Endothelial cell (in vitro differentiated cells): ENCODE results near the gene DOCK1. TPM values are rescaled to one million over a fixed set of nuclear protein-coding genes. Genes with fewer than 3 reads are reported as not detected.

Experiments used
- DNase-seq: peaks from one replicate; pipeline ENCODE4 v3.0.0; 2021; ENCODE audit warnings: low spot score
- H3K27ac Mint-ChIP-seq: one replicate; pipeline ENCODE4 v1.8.0; 2021; ENCODE audit warnings: mixed read lengths, inconsistent platforms; ENCODE audit not compliant: unreplicated experiment
- H3K27me3 Mint-ChIP-seq: one replicate; pipeline ENCODE4 v1.8.0; 2021; ENCODE audit warnings: mild to moderate bottlenecking, moderate library complexity, mixed read lengths, inconsistent platforms; ENCODE audit not compliant: unreplicated experiment
- H3K36me3 Mint-ChIP-seq: one replicate; pipeline ENCODE4 v1.8.0; 2021; ENCODE audit warnings: mild to moderate bottlenecking, low read depth, mixed read lengths, inconsistent platforms; ENCODE audit not compliant: unreplicated experiment
- H3K4me1 Mint-ChIP-seq: one replicate; pipeline ENCODE4 v1.8.0; 2021; ENCODE audit warnings: mild to moderate bottlenecking, mixed read lengths, inconsistent platforms; ENCODE audit not compliant: unreplicated experiment
- H3K4me3 Mint-ChIP-seq: one replicate; pipeline ENCODE4 v1.8.0; 2021; ENCODE audit warnings: mild to moderate bottlenecking, mixed read lengths, inconsistent platforms; ENCODE audit not compliant: unreplicated experiment
- H3K9me3 Mint-ChIP-seq: one replicate; pipeline ENCODE4 v1.8.0; 2021; ENCODE audit warnings: mixed read lengths, inconsistent platforms; ENCODE audit not compliant: unreplicated experiment
- CTCF ChIP-seq: fragments of 200-600 bp; sonication (generic); IDR thresholded peaks from one replicate; pipeline ENCODE4 v1.5.0; 2021; ENCODE audit warnings: antibody characterized with exemption; ENCODE audit not compliant: unreplicated experiment
- total RNA-seq: library from RNA; stranded (reverse); fragmentation: NEBNext Ultra II Directional; extraction: Animal tissue kit (Norgen Biotek cat#: 25700); gene quantifications from one replicate; pipeline ENCODE4 v1.2.1, GENCODE V29; 2021; ENCODE audit not compliant: unreplicated experiment

The DOCK1 gene
- total RNA-seq, 1 donor from 2014 or later: 116 TPM

GRCh38 chr10:126940670-126941310 lies 35.6 kb downstream of the DOCK1 start:
- Mint-ChIP-seq H3K27ac (no peak overlapping the region), H3K9me3 (no peaks in the 10 kb centered on the region), H3K27me3 (peaks cover 4% of the 10 kb centered on the region), H3K4me1 (peaks cover 17% of the 10 kb centered on the region), H3K4me3 (no peak overlapping the region), H3K36me3 (peaks cover 19% of the 10 kb centered on the region)
- no peak for DNase-seq
- no peak for TF ChIP-seq CTCF

GRCh38 chr10:126944191-126944590 lies 39.0 kb downstream of the DOCK1 start:
- H3K4me1 Mint-ChIP-seq: peaks cover 10% of the 10 kb centered on the region
- peak overlapping the region; percentile 60 for H3K4me3 Mint-ChIP-seq

GRCh38 chr10:126945351-126946030 lies 40.3 kb downstream of the DOCK1 start:
- peaks cover 10% of the 10 kb centered on the region for H3K4me1 Mint-ChIP-seq
- no peak overlapping the region for H3K4me3 Mint-ChIP-seq
- H3K36me3 Mint-ChIP-seq: peaks cover 13% of the 10 kb centered on the region
- no peak for DNase-seq
- peaks cover 3% of the 10 kb centered on the region for H3K27me3 Mint-ChIP-seq
- no peak for TF ChIP-seq CTCF
- H3K27ac Mint-ChIP-seq: no peak overlapping the region
- H3K9me3 Mint-ChIP-seq: no peaks in the 10 kb centered on the region

More at GRCh38 chr10:126944191-126944590, 39.0 kb downstream of the DOCK1 start:
- Mint-ChIP-seq H3K27ac (no peak overlapping the region), H3K27me3 (peaks cover 4% of the 10 kb centered on the region), H3K9me3 (no peaks in the 10 kb centered on the region), H3K36me3 (peaks cover 13% of the 10 kb centered on the region)
- no peak for TF ChIP-seq CTCF
- no peak for DNase-seq

- no peak for TF ChIP-seq CTCF
- H3K36me3 Mint-ChIP-seq: peaks cover 13% of the 10 kb centered on the region
- peaks cover 3% of the 10 kb centered on the region for H3K27me3 Mint-ChIP-seq
- no peaks in the 10 kb centered on the region for H3K9me3 Mint-ChIP-seq
- peaks cover 10% of the 10 kb centered on the region for H3K4me1 Mint-ChIP-seq
- no peak overlapping the region for H3K27ac Mint-ChIP-seq
- no peak overlapping the region for H3K4me3 Mint-ChIP-seq
- DNase-seq: no peak
These were observed 41.5 kb downstream of the DOCK1 start for GRCh38 chr10:126946746-126947145.
